DMS53 (cell line): ENCODE results near the gene MORC1.
"Not testable (repeated sequence)": the region's sequence is repeated elsewhere in the genome, so short reads cannot be mapped to it uniquely, and the experiment has no call there.

Source experiments
- DNase-seq: peaks from one replicate; lab custom pipeline; 2025; lab: John Stamatoyannopoulos, UW

MORC1 gene

DNA sequence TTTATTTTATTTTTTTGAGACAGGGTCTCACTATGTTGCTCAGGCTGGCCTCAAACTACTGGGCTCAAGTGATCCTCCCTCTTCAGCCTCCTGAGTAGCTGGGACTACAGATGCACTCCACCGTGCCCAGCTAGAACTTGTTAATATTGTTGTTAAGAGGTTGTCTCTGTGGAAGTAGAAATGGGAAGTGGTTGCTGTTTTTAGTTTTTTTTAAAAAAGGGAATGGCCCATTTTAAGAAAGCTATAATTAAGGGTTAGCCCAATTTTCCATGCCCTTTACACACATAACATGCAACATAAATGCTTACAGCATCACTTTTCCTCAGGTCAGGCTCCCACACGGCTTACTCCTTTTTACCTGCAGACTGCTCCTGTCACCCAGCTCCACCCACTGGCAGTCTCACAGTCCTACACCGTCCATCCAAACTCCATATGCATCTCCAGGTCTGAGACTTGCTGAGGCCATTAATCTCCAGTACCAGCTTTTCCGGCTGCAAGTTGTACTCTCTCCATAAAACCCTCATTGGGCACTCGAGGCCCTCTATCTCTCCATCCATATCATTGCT lies 19.8 kb downstream of the MORC1 start:
- peak; percentile 75 for DNase-seq

DNA sequence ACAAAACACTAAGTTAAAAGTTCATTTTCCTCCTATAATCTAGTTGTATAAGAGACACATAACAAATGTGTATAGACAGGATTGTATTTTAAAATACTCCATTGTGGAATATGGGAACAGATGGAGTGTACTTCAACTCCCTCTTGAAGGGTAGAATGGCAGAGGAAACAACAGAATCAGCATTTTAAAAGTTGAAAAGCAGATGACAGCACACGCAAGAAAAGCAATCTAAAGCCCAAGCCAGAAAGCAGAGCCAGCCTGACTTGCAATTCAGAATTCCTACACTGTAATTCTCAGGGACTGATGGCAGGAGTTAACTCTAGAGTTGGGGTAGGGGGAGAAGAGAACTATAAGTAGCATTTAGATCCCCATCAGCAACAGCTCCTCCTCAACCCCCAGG lies 22.8 kb downstream of the MORC1 start:
- DNase-seq = no peak

DNA sequence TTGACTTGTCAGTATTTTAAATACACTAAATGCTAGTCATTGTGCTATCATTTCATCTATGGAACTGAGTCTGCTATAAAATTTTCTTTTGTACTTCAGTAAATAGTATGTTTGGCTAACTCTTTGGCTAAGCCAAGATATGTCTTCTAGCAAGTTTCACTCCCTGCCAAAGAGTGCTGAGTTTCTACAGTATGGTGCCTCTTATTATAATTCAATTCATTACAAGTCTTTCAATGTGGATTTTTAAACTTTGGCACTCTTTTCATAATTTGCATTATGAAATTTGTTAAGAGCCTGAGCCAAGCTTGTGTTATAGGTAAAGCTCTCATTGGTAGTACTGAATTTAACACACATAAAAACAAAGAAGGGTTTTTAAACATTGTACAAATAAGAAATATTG lies 24.4 kb downstream of the MORC1 start:
- DNase-seq = no peak

DNA sequence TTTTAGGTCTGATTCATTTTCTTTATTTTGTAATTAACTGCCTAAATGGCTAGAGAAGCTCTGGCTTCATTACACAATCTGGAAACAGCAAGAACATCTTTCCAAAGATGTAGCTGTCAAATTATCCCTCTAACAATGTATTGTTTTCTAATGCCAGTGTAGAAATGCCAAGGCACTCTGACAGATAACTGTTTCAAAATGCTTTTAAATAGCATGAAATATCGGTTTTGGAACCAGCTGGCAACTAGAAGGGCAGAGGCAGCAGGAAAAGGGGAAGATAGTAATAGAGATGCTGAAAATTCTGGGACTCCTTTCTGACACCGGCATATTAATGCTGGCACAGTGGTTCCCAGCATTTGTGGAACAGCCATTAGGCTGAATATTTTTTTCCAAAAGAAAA lies 26.1 kb downstream of the MORC1 start:
- no peak for DNase-seq

DNA sequence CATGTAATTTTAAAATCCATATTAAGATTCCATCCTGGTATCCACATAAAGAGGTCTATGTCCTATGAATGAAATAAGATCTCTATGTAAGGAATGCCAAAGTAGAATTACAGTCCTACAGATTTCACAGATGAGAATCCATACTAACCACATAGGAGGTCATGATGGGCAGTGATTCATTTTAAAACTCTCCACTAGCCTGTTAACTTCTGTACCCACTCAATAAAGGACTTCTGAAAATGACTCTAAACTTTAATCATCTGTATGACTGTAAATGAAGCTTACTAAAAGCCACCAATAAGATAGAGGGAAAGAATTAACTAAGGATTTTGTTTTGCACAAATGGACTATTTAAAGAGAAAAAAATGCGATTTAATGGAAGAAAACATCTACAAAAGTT lies 28.7 kb downstream of the MORC1 start:
- DNase-seq = no peak

DNA sequence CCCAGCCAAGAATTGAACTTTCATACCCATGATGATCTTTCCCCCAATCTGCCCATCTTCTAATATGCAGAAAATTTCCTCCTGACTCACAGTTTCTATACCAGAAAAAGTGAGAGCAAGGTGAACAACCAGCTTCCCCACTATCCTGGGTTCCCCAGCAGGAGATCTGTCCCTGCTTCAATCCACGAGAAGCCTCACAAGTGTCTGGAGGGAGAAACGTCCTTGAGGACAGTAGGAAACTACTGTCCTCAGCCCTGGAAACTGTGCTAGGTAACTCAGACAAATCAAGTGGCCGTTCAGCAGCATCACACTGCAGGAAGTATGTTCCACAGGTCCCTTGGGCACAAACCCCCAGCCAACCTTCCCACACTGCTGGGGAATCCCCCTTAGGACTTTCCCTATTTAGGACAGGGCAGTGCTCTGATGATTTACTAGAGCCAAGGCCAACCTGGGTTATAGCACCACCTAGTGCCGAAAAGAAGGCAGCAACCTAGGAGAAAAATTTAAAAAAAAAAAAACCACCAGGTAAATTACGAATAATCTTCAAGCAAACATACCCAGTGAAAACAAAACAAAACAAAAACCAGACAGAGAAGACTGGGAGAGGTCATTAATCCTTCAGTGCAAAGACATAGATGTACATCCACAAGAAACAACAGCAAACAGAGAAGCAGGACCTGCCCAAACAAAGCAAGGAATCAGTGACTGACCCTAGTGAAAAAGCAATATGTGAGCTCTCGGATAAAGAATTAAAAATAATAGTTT lies 36.0 kb downstream of the MORC1 start:
- peak; percentile 77 for DNase-seq

DNA sequence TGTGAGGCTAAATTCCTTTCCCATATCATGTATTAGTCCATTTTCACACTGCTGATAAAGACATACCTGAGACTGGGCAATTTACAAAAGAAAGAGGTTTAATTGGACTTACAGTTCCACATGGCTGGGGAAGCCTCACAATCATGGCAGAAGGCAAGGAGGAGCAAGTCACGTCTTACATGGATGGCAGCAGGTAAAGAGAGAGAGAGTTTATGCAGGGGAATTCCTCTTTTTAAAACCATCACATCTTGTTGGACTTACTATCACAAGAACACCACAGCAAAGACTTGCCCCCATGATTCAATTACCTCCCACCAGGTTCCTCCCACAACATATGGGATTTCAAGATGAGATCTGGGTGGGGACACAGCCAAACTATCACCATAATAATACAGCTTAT lies 37.8 kb downstream of the MORC1 start:
- not testable (repeated sequence) for DNase-seq

DNA sequence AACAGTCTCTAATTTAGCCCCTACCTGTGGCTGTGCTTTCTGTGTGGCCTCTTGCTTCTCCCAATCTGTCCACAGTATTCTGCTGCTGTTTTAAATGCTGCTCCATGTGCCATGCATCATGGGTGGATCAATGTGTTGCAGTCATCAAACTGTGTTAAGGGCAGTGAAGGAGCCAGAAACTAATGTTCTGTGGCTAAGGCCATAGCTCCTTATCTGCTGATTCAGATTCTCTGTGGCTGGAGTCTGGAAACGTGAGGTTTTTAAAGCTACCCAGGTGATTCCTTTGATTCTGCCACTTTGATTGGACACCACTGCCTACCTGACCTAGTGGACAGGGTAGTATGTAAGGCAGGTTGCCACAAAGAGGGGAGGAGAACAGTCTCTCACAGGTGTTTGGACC lies 44.8 kb downstream of the MORC1 start:
- DNase-seq = no peak

DNA sequence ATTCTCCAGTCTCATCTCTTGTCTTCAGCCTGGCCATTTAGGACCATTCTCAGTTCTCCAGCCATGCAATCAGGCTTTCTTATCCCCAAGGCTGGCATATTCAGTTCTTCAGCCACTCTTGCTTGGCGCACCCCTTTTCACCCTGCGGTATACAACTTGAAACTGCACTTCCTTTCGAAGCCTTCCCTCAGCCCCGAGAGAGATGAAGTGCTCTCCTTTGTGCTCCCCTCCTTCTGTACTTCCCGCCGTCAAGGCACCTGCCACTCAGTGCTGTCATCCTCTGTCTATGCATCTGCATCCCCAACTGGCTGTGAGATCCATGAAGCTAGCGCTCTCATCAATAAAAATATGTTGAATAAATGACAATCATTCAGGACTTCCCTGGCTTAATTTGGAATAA lies 45.7 kb downstream of the MORC1 start:
- no peak for DNase-seq

DNA sequence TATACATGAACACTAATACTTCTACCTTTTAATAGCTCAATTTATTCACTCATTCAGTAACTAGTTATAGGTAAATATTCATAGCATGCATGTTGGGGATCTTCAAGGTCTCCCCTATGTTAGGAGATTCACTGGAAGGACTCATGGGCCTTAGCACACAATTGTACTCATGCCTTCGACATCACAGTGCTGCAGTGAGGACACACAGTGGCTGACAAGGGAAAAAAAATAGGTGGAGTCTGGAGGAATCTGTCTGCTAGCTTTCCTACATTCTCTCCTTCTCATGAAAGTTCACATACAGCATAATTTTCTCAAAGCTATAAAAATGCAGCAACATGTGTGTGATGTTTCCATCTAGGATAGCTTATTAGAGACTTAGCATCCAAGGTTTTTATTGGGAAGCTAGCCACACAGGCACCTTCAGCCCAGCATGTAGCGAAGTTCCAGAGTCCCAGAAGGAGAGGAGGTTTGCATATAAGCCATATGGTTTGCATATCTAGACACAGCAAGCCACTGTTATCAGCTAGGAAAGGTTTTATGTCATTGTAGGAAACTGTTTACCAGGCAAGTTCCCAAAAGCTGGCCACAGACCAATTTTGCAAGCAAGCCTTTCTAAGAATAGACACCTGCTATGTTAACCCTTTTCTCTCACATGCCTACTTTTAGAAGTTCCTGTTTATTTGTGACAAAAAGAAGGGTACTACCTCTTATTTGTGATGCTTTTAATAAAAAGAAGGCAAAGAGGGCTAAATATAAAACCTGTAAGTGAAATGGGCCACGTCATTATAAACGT lies 46.4 kb downstream of the MORC1 start:
- peak; percentile 2 for DNase-seq

DNA sequence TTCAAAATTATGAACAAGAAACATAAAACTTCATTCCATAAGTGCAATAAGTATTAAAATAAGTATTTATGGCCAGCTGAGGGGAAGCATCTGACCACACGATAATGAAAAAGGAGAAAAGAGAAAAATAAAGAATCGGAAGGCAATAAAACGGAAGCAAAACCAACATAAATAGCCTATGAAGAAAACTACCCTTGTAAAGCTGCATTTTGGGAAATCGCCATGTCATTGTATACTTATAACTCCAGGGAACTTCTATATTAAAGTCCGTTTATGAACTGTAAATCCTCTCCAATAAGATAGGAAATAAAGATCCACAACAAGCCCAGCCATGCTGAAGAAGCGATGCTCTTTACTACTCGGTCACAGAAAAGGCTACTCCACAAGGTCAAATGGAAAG lies 47.7 kb downstream of the MORC1 start:
- DNase-seq = no peak

DNA sequence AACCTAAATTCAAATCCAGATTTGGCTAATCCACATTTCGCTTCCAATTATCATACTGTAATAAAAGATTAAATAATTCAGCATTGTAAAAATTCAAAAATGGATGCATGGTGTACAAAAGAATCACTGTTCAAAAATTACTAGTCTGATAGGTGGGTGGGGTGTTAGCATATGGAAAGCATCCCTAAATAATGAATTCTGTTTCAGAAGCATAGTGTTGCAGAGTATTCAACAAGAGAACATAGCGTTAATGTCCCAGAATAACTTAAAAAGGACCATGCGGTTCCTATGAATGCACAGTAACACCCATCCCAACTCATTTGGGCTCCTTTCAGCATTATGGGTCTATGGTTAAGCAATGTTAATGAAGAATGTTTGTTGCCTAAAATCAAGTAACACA lies 51.1 kb downstream of the MORC1 start:
- DNase-seq = no peak

DNA sequence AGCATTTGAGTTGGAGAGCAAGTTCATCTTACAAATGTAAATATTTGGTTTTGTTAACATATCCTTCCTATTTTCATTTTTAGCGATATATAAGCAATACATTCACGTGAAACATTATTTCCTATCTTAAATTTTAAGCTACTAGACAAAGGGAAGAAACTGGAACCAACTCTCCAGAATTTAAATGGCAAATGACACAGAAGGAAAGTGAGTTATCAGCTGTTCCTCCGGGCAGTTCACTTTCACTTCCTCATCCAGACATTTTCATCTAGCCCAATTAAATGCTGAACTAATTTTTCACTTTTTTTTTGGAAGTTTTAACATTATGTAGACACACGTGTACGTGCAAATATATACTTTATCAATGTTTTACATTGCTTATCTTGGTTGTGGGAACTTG lies 58.7 kb downstream of the MORC1 start:
- DNase-seq = no peak

DNA sequence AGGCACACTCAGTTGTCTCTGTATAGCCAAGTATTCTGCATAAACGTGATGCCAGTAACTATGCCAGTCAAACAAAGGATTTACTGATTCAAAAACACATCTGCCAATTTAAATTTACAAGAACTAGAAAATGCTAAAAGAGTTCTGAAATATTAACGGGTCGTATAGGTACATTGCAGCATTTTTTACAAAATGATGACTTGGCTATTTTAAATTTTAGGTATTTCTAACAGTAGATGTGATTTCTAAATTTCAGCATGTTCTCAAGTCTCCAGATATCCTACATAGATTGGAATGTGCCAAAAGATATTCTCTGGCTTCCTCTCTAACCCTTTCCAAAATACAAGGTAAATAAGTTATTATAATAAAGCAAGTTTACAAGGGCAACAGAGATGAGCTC lies 60.3 kb downstream of the MORC1 start:
- no peak for DNase-seq

DNA sequence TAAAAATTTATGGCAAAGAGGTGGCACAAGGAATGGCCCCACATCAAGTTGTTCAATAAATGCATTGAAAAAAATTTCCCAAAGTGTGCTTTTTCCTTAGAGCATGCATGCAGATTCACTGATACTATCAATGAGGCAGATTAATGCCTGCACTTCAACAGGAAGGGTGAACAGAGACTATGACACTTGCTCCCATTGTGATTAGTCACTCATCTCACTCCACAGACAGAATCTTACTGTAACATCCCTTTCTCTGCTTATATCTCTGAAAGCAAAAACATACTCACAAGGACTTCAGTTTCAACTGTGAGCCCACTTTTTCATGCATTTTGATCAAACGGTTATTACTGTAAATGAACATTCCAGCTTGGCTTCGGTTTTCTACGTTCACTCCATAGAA lies 60.9 kb downstream of the MORC1 start:
- DNase-seq = no peak

DNA sequence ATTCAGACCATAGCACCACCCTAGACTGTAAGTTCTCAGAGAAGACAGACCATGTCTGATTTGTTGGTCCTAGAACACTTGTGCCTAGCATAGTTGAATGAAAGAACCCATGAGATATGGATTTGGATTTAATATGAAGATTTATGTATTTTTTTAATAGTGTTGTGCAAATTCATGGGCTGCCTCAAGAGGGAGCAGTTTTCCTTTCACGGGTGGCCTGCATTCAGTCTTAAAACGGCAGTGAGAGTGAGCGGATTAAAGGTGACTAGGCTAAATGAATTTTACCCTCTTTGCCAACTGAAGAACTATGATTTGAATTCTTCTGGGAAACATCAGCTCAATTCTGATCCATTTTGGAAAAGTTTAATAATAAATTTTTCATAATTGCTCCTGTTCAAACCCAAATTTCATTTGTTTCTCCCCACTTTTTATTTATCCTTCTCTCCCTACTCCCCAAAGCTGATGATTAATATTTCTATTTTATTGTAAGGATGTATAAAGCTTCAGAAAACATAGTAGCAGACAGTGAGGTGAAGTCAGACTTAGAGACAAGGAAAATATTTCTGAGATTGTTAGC lies 67.3 kb downstream of the MORC1 start:
- DNase-seq = peak; percentile 69

DNA sequence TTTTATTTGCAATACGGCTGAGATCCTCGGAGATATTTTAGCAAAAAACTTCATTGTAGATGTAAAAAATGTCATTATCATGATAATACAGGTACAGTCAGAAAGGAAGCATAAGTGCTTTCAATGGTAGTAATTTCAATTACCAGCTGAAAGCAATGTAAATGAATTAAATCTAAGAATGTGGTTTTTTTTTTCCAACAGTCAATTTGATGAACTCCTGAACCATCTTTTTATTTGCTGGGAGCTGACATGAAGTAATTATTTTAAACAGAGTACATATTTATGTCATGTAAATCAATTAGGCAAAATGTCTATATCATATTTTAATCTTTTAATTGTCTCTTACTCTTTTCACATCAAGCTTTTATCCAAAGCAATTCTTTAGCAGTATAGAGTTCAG lies 70.6 kb downstream of the MORC1 start:
- no peak for DNase-seq

DNA sequence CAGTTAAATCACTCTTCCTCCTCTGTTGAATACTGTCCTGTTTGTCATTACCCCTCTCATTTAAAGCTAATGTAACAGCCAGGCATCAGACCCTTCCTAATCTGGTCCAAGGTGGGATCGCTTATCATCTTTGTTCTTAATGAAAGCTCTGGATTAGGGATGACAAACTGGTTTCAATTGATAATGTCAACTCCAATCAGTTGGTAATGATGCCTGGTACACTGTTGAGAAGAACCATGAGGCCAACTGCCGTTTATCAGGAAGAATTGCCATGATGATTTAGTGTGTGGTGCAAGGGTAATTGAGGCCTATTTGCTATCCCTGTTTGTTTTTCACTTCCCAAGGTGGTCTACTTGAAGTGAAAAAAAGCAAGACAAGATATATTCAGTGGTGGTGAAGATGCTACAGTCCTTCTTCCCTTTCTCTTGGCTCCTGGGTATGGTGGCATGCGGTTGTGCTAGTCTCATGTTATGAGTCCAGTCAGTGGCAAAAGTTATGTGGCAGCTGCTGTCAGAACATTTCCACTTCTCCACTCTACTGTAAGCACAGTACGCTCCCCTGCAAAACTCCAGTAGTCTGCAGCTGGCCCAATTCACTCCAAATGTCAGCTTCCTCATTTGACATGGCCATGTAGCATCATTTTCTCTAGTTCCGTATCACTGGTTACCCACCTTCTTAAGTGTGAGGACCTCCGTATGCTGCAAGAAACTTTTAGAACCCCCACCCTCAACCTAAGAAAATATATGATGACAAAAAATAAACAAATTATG lies 72.5 kb downstream of the MORC1 start:
- DNase-seq = no peak

DNA sequence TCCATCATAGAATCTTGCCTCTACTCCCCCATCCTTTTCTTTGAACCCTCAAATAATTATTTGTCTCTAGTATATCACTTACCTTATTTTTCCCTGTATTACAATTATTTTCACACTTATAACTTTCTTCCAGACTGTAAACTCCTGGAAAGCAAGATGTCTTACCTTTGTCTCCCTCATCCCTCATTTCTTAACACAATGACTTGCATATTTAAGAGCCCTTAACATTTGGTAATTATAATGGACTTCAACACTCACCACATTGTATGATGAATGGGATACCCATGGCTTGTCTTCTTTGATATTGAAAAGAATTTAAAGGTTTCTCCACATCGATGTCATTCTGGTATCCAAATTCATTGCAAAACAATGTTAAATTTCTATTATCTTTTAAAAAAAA lies 82.9 kb downstream of the MORC1 start:
- DNase-seq = no peak

DNA sequence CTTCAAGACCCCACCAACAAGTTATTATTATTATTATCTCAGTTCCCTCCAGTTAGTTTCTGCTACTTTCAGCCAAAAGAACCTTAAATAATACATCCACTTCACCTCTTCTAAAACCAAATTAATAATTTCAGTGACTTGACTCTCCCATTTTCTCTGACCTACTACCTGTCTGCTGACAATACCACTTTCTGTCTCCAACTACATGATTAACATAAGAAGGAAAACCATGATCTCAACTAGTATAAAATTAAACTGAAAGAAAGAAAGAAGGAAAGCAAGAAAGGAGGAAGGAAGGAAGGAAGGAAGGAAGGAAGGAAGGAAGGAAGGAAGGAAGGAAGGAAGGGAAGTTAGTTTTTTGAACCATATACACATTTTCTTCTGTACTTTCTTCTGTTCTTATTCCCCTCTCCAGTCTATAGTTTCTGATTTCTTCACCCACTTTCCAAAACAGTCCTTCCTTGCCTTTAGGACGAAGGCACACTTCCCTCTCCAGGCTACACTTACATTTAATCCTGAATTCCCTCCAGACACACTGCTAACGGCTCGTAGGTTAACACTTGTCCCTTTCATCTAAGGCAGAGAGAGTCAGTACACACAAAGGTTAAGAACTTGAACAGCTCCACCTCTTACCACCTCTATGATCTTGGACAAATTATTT lies 84.8 kb downstream of the MORC1 start:
- DNase-seq = no peak

DNA sequence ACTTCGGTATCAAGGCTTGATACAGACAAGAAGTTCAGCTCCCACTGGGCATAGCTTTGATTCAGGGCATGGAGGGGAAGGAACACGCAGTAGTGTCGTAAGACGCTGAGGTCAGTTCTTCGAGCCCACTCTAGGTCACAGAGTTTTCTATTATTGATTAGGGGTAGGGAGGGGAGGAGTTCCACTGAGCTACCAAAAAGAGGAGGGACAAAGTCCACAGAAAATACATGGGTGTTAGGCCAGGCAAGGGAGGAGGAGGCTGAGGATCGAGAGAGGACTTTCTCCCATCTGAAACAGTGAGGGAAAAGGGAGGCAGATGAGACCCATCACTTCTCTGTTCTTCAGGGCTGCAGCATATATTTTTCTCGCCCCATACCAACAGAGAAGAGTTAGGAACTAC lies 89.2 kb downstream of the MORC1 start:
- DNase-seq = no peak

DNA sequence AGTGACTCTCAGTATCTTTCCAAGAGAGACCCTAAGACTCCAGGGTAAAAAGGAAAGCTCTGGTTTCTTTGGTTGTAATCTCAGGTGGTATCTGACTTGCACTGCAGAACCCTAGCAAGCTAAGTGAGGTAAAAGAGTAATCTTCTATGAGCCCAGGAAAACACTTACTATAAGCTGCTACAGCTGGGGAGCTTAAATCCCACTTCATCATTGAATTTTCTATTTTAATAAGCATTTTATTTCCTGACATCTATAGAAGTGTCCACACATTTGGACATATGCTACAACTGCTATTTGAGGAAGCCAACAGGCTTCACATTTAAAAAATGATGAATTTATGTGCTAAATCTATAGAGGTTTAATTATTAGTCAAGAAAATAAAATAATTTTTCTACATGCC lies 91.1 kb downstream of the MORC1 start:
- DNase-seq = no peak
